Measurements from ENCODE around the gene CMTR2. TPM values are rescaled to one million over a fixed set of nuclear protein-coding genes. Genes with fewer than 3 reads are reported as not detected.

CMTR2 gene
- total RNA-seq, 1 donor from 2014 or later: 38.5 TPM

Other genes with a start within 250 kb of the CMTR2 start
- gene HYDIN, start 58.7 kb downstream of the CMTR2 start, total RNA-seq (ENCODE audit: insufficient read depth, low replicate concordance): 8.2 TPM
- gene CALB2, start 69.3 kb upstream of the CMTR2 start, total RNA-seq (ENCODE audit: insufficient read depth, low replicate concordance): 1.7 TPM
- not detected for gene TLE7, start 152.7 kb upstream of the CMTR2 start, total RNA-seq (ENCODE audit: insufficient read depth, low replicate concordance)
- gene ZNF23, start 172.8 kb upstream of the CMTR2 start, total RNA-seq (ENCODE audit: insufficient read depth, low replicate concordance): 19.0 TPM
- 19.3 TPM for gene ZNF19, start 199.9 kb upstream of the CMTR2 start, total RNA-seq (ENCODE audit: insufficient read depth, low replicate concordance)
- gene CHST4, start 237.0 kb upstream of the CMTR2 start, total RNA-seq (ENCODE audit: insufficient read depth, low replicate concordance): 1.2 TPM

Data from umbilical cord (tissue), 1 donor.